Endothelial cell (in vitro differentiated cells): ENCODE data around the gene ECI1. TPM values are rescaled to one million over a fixed set of nuclear protein-coding genes. Genes with fewer than 3 reads are reported as not detected.
A peak's percentile ranks its signal among the peaks of the same experiment; 100 is the strongest.

ENCODE experiments used
- DNase-seq: peaks from one replicate; pipeline ENCODE4 v3.0.0; 2021; ENCODE audit warnings: low spot score
- H3K27ac Mint-ChIP-seq: one replicate; pipeline ENCODE4 v1.8.0; 2021; ENCODE audit warnings: mixed read lengths, inconsistent platforms; ENCODE audit not compliant: unreplicated experiment
- H3K27me3 Mint-ChIP-seq: one replicate; pipeline ENCODE4 v1.8.0; 2021; ENCODE audit warnings: mild to moderate bottlenecking, moderate library complexity, mixed read lengths, inconsistent platforms; ENCODE audit not compliant: unreplicated experiment
- H3K36me3 Mint-ChIP-seq: one replicate; pipeline ENCODE4 v1.8.0; 2021; ENCODE audit warnings: mild to moderate bottlenecking, low read depth, mixed read lengths, inconsistent platforms; ENCODE audit not compliant: unreplicated experiment
- H3K4me1 Mint-ChIP-seq: one replicate; pipeline ENCODE4 v1.8.0; 2021; ENCODE audit warnings: mild to moderate bottlenecking, mixed read lengths, inconsistent platforms; ENCODE audit not compliant: unreplicated experiment
- H3K4me3 Mint-ChIP-seq: one replicate; pipeline ENCODE4 v1.8.0; 2021; ENCODE audit warnings: mild to moderate bottlenecking, mixed read lengths, inconsistent platforms; ENCODE audit not compliant: unreplicated experiment
- H3K9me3 Mint-ChIP-seq: one replicate; pipeline ENCODE4 v1.8.0; 2021; ENCODE audit warnings: mixed read lengths, inconsistent platforms; ENCODE audit not compliant: unreplicated experiment
- total RNA-seq: library from RNA; stranded (reverse); fragmentation: NEBNext Ultra II Directional; extraction: Animal tissue kit (Norgen Biotek cat#: 25700); gene quantifications from one replicate; pipeline ENCODE4 v1.2.1, GENCODE V29; 2021; ENCODE audit not compliant: unreplicated experiment
- TF ChIP-seq, protein P1 (sequence below): fragments of 200-600 bp; sonication (generic); IDR thresholded peaks from one replicate; pipeline ENCODE4 v1.5.0; 2021; ENCODE audit warnings: antibody characterized with exemption; ENCODE audit not compliant: unreplicated experiment

The ECI1 gene
- total RNA-seq, 1 donor from 2014 or later = 27.1 TPM

DNA sequence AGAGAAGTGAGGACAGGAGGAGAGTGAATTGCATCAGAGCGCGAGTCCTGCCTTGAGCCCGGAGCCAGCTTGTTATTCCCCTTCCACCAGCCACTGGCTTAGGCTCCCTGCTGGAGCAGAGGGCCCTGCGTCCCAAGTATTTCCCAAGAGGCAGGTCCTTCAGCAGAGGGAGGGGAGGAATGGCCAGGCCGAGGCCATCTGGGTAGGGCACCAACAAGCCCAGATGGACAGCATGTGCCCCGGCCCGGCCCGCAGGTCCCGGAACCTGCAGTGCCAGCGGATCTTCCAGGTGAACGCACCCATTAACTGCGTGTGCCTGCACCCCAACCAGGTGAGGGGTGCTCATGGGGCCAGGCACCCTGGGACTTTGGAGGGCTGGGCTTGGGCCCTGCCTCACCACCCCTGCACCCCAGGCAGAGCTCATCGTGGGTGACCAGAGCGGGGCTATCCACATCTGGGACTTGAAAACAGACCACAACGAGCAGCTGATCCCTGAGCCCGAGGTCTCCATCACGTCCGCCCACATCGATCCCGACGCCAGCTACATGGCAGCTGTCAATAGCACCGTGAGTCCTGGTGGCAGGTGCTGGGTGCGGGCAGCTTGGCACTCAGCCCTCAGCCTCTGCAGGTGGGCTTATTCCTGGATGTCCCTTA is 44.5 kb downstream of the ECI1 start:
- peaks cover 12% of the 10 kb centered on the region for H3K4me1 Mint-ChIP-seq
- DNase-seq = no peak
- H3K9me3 Mint-ChIP-seq = no peaks in the 10 kb centered on the region
- peaks cover 12% of the 10 kb centered on the region for H3K27me3 Mint-ChIP-seq
- H3K36me3 Mint-ChIP-seq = peaks cover 8% of the 10 kb centered on the region
- H3K4me3 Mint-ChIP-seq = peak overlapping the region; percentile 81
- TF ChIP-seq, protein P1, sequence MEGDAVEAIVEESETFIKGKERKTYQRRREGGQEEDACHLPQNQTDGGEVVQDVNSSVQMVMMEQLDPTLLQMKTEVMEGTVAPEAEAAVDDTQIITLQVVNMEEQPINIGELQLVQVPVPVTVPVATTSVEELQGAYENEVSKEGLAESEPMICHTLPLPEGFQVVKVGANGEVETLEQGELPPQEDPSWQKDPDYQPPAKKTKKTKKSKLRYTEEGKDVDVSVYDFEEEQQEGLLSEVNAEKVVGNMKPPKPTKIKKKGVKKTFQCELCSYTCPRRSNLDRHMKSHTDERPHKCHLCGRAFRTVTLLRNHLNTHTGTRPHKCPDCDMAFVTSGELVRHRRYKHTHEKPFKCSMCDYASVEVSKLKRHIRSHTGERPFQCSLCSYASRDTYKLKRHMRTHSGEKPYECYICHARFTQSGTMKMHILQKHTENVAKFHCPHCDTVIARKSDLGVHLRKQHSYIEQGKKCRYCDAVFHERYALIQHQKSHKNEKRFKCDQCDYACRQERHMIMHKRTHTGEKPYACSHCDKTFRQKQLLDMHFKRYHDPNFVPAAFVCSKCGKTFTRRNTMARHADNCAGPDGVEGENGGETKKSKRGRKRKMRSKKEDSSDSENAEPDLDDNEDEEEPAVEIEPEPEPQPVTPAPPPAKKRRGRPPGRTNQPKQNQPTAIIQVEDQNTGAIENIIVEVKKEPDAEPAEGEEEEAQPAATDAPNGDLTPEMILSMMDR = no peak
- no peak overlapping the region for H3K27ac Mint-ChIP-seq

DNA sequence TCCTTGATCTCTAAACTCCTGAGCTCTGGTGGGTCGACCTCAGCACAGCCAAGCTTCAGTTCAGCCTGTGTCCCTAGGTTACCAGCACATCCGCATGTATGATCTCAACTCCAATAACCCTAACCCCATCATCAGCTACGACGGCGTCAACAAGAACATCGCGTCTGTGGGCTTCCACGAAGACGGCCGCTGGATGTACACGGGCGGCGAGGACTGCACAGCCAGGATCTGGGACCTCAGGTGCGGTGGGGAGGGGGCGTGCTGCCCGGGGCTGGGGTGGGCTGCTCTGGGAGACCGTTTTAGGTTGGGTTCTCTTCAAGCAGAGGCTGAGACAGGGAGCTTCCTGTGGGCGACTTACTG is 45.0 kb downstream of the ECI1 start:
- H3K27ac Mint-ChIP-seq = peak overlapping the region; percentile 67

DNA sequence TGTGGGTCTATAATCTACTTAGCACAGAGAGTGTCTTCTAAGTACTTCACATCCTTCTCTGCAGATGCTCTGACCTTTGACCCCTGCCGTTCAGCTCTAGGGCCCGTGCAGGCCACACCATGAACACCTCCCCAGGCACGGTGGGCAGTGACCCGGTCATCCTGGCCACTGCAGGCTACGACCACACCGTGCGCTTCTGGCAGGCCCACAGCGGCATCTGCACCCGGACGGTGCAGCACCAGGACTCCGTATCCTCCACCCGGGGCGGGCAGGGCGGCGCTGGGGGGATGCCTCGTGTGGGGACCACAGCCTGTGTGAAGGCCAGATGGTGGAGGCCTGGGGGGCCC is 45.4 kb downstream of the ECI1 start:
- no peaks in the 10 kb centered on the region for H3K9me3 Mint-ChIP-seq
- H3K36me3 Mint-ChIP-seq = peaks cover 8% of the 10 kb centered on the region
- H3K27ac Mint-ChIP-seq = no peak overlapping the region
- H3K4me1 Mint-ChIP-seq = peaks cover 10% of the 10 kb centered on the region
- H3K4me3 Mint-ChIP-seq = peak overlapping the region; percentile 78
- H3K27me3 Mint-ChIP-seq = peaks cover 14% of the 10 kb centered on the region
- TF ChIP-seq, protein P1 = no peak
- no peak for DNase-seq

More for the DNA sequence above, 45.0 kb downstream of the ECI1 start:
- H3K9me3 Mint-ChIP-seq = no peaks in the 10 kb centered on the region
- peaks cover 14% of the 10 kb centered on the region for H3K27me3 Mint-ChIP-seq
- H3K36me3 Mint-ChIP-seq = peaks cover 8% of the 10 kb centered on the region
- H3K4me1 Mint-ChIP-seq = peaks cover 10% of the 10 kb centered on the region
- TF ChIP-seq, protein P1 = no peak
- DNase-seq = no peak
- peak overlapping the region; percentile 85 for H3K4me3 Mint-ChIP-seq

DNA sequence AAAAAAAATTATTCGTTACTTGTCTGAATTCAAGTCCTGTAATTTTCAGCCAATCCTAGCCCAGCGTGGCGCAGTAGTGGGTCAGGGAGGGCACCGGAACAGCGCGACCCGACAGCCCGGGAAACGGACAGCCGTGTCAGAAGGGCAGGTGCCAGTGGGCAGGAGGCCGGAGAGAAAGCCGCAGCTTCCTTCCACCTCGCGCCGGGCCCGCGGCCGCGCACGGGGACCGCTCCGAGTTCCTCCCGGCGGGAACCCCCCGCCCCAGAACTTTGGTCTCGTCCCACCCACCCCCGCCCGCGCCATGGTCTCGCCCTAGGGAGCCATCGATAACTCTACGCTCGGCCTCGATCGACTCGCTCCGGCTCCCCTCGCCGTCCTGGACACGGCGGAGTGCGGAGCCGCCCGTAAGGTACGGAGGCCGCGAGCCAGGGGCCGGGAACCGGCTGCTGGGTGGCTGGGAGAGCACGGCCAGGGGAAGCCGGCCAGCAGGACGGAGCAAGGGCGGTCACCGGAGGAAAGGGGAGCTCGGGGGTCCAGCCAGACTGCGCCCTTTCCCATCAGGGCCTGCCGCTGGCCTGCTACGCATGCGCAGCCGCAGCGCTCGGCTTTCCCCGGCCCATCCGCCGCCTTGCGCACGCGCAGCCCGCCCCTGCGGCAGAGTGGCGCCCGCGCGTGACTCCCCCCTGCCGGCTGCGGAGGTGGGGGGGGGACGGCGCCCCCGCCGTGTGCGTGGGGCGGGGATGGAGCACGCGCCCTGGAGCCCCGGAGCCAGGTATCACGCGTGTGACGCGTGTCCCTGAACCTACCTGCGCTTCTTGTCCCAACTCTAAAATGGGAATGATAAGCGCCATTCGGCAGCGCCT is 46.1 kb downstream of the ECI1 start, which contains the start of gene MLST8:
Gene MLST8, plus strand, starts transcription at position 351 of the 863 bp plus-strand sequence. CDS start 632 bp downstream, outside the sequence.
- H3K36me3 Mint-ChIP-seq = peaks cover 10% of the 10 kb centered on the region
- peak within 1 kb of the TSS; percentile 67 for H3K27ac Mint-ChIP-seq
- peaks cover 10% of the 10 kb centered on the region for H3K4me1 Mint-ChIP-seq
- no peaks in the 10 kb centered on the region for H3K9me3 Mint-ChIP-seq
- TF ChIP-seq, protein P1 = no peak
- peak; percentile 82 for DNase-seq
- peaks cover 14% of the 10 kb centered on the region for H3K27me3 Mint-ChIP-seq
- peak within 1 kb of the TSS; percentile 85 for H3K4me3 Mint-ChIP-seq
